HepG2 (cell line): ENCODE results near the gene ITIH2. TPM values are rescaled to one million over a fixed set of nuclear protein-coding genes. Genes with fewer than 3 reads are reported as not detected.
A peak's percentile ranks its signal among the peaks of the same experiment; 100 is the strongest.

Experiments
- ARNT ChIP-seq: fragments of 450-650 bp; IDR thresholded peaks from 2 replicates; pipeline ENCODE4 v1.6.1; 2017
- BATF2 ChIP-seq: sonication (generic); formaldehyde crosslinking; IDR thresholded peaks from 2 replicates; pipeline ENCODE4 v1.8.0; 2022; ENCODE audit warnings: mild to moderate bottlenecking, missing genetic modification reagents, moderate library complexity
- CEBPG ChIP-seq: IDR thresholded peaks from 2 replicates; pipeline ENCODE4 v1.6.1; 2016
- MXI1 ChIP-seq: IDR thresholded peaks from 3 replicates; pipeline ENCODE4 v1.6.1; 2012; ENCODE audit warnings: low read depth, low read length, inconsistent platforms, borderline replicate concordance
- MYNN ChIP-seq: sonication (generic); formaldehyde crosslinking; IDR thresholded peaks from 2 replicates; pipeline ENCODE4 v1.4.0; 2020; ENCODE audit warnings: mild to moderate bottlenecking, low read depth, missing genetic modification reagents
- NR2F1 ChIP-seq, 2 experiments: fragments of 450-650 bp in 1 of 2; formaldehyde crosslinking in 1 of 2; IDR thresholded peaks; 2 replicates each; pipeline versions ENCODE4 v1.5.0 to v1.6.1; 2016 to 2020; ENCODE audit warnings: mild to moderate bottlenecking in 1 of 2, missing compliant biosample characterization in 1 of 2, missing genetic modification reagents in 1 of 2, moderate library complexity in 1 of 2
- NR2F6 ChIP-seq, 2 experiments: IDR thresholded peaks; 2 replicates each; pipeline ENCODE4 v1.6.1; 2016; ENCODE audit warnings: antibody characterized with exemption in 1 of 2, mild to moderate bottlenecking in 1 of 2
- PHF8 ChIP-seq: sonication (generic); formaldehyde crosslinking; IDR thresholded peaks from 2 replicates; pipeline ENCODE4 v1.5.0; 2020; ENCODE audit warnings: missing genetic modification reagents
- PLRG1 ChIP-seq: fragments of 450-650 bp; conservative IDR thresholded peaks from 2 replicates; pipeline ENCODE4 v1.6.1; 2016
- PRPF4 ChIP-seq: fragments of 200-400 bp; formaldehyde crosslinking; IDR thresholded peaks from 2 replicates; pipeline ENCODE4 v1.6.1; 2016; ENCODE audit warnings: low read length, low read depth; ENCODE audit not compliant: poor library complexity, severe bottlenecking
- RELA ChIP-seq: sonication (generic); formaldehyde crosslinking; IDR thresholded peaks from 2 replicates; pipeline ENCODE4 v1.4.0; 2020; ENCODE audit warnings: missing genetic modification reagents
- SMAD3 ChIP-seq: sonication (generic); formaldehyde crosslinking; IDR thresholded peaks from 2 replicates; pipeline ENCODE4 v1.4.0; 2020; ENCODE audit warnings: missing genetic modification reagents
- SP4 ChIP-seq: sonication (generic); formaldehyde crosslinking; IDR thresholded peaks from 2 replicates; pipeline ENCODE4 v1.8.1; 2023; ENCODE audit warnings: mild to moderate bottlenecking, missing genetic modification reagents
- SP5 ChIP-seq: IDR thresholded peaks from 2 replicates; pipeline ENCODE4 v1.6.1; 2016; ENCODE audit warnings: low read depth, borderline replicate concordance
- YEATS4 ChIP-seq: sonication (generic); formaldehyde crosslinking; IDR thresholded peaks from 2 replicates; pipeline ENCODE4 v1.4.0; 2020; ENCODE audit warnings: missing genetic modification reagents, borderline replicate concordance
- ZNF740 ChIP-seq: sonication (generic); formaldehyde crosslinking; IDR thresholded peaks from 2 replicates; pipeline ENCODE4 v1.4.0; 2020; ENCODE audit warnings: missing genetic modification reagents
- ZNF891 ChIP-seq: sonication (generic); formaldehyde crosslinking; IDR thresholded peaks from 2 replicates; pipeline ENCODE4 v1.5.0; 2020; ENCODE audit warnings: mild to moderate bottlenecking, missing genetic modification reagents
- ZSCAN12 ChIP-seq: sonication (generic); formaldehyde crosslinking; IDR thresholded peaks from 2 replicates; pipeline ENCODE4 v1.9.0; 2021; ENCODE audit warnings: mild to moderate bottlenecking, missing genetic modification reagents
- polyA plus RNA-seq, 8 experiments: library from polyadenylated mRNA; depleted of rRNA in 3 of 8; stranded (reverse) in 7 of 8; unstranded in 1 of 8; fragments of >200 nt; fragmentation: Illumina TruSeq in 4 of 8; extraction: Trizol in 4 of 8; gene quantifications; 2 replicates each; pipeline versions ENCODE4 v1.2.1 to v1.2.3, GENCODE V29; 2011 to 2016; ENCODE audit warnings: low read depth in 4 of 8, missing spikeins in 1 of 8, mixed read lengths in 1 of 8; ENCODE audit not compliant: insufficient read depth in 1 of 8
- total RNA-seq, 5 experiments: library from RNA; depleted of rRNA; stranded (reverse); fragments of >200 nt; fragmentation: Illumina TruSeq; extraction: Trizol; gene quantifications; 2 replicates each; pipeline ENCODE4 v1.2.3, GENCODE V29; 2016; ENCODE audit warnings: low read depth in 1 of 5
- TF ChIP-seq, protein P1 (sequence below): fragments of 450-650 bp; IDR thresholded peaks from 2 replicates; pipeline ENCODE4 v1.6.1; 2017; ENCODE audit warnings: mild to moderate bottlenecking
- TF ChIP-seq, protein P2 (sequence below): sonication (generic); formaldehyde crosslinking; IDR thresholded peaks from 2 replicates; pipeline ENCODE4 v1.8.1; 2023; ENCODE audit warnings: mild to moderate bottlenecking, inconsistent platforms, moderate library complexity, missing genetic modification reagents, borderline replicate concordance
- TF ChIP-seq, protein P3 (sequence below): sonication (generic); formaldehyde crosslinking; IDR thresholded peaks from 2 replicates; pipeline ENCODE4 v1.5.0; 2020; ENCODE audit warnings: missing genetic modification reagents, mild to moderate bottlenecking, borderline replicate concordance
- TF ChIP-seq, protein P4 (sequence below): sonication (generic); formaldehyde crosslinking; IDR thresholded peaks from 2 replicates; pipeline ENCODE4 v1.5.1; 2020; ENCODE audit warnings: missing genetic modification reagents, mild to moderate bottlenecking, borderline replicate concordance
- TF ChIP-seq, protein P5 (sequence below): sonication (generic); formaldehyde crosslinking; IDR thresholded peaks from 2 replicates; pipeline ENCODE4 v1.9.0; 2021; ENCODE audit warnings: missing genetic modification reagents, borderline replicate concordance

The ITIH2 gene
- total and polyA plus RNA-seq, 2 of the 13 experiments (the other 11 are each of a cell fraction or from before 2014, with no cell fraction given): 1,197 to 1,427 TPM

GRCh38 chr10:7703140-7703539, at the start of gene ITIH2 (continued):
- TF ChIP-seq, protein P1, sequence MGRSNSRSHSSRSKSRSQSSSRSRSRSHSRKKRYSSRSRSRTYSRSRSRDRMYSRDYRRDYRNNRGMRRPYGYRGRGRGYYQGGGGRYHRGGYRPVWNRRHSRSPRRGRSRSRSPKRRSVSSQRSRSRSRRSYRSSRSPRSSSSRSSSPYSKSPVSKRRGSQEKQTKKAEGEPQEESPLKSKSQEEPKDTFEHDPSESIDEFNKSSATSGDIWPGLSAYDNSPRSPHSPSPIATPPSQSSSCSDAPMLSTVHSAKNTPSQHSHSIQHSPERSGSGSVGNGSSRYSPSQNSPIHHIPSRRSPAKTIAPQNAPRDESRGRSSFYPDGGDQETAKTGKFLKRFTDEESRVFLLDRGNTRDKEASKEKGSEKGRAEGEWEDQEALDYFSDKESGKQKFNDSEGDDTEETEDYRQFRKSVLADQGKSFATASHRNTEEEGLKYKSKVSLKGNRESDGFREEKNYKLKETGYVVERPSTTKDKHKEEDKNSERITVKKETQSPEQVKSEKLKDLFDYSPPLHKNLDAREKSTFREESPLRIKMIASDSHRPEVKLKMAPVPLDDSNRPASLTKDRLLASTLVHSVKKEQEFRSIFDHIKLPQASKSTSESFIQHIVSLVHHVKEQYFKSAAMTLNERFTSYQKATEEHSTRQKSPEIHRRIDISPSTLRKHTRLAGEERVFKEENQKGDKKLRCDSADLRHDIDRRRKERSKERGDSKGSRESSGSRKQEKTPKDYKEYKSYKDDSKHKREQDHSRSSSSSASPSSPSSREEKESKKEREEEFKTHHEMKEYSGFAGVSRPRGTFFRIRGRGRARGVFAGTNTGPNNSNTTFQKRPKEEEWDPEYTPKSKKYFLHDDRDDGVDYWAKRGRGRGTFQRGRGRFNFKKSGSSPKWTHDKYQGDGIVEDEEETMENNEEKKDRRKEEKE: no peak
- TF ChIP-seq PHF8 (CRISPR knock-in tag) (no peak), ARNT (no peak), MXI1 (no peak), NR2F6 (IDR thresholded peaks at IDR 0.05) (peak; percentile 91), NR2F6 (CRISPR knock-in tag; IDR thresholded peaks at IDR 0.05) (peak; percentile 69), NR2F1 (CRISPR knock-in tag; IDR thresholded peaks at IDR 0.05) (peak; percentile 40 to 76; a peak in 2 of 4 replicates), SP4 (CRISPR knock-in tag) (no peak), YEATS4 (CRISPR knock-in tag) (peak; percentile 28; the same call in 1 of the 2 replicates), PLRG1 (no peak), ZNF891 (CRISPR knock-in tag) (no peak), PRPF4 (no peak), CEBPG (peak; percentile 60), SP5 (CRISPR knock-in tag) (peak; percentile 22; the same call in 1 of the 2 replicates), ZNF740 (CRISPR knock-in tag) (no peak), BATF2 (CRISPR knock-in tag) (no peak), RELA (CRISPR knock-in tag) (no peak), MYNN (CRISPR knock-in tag) (no peak), SMAD3 (no peak), ZSCAN12 (CRISPR knock-in tag) (no peak)
- TF ChIP-seq, protein P2, sequence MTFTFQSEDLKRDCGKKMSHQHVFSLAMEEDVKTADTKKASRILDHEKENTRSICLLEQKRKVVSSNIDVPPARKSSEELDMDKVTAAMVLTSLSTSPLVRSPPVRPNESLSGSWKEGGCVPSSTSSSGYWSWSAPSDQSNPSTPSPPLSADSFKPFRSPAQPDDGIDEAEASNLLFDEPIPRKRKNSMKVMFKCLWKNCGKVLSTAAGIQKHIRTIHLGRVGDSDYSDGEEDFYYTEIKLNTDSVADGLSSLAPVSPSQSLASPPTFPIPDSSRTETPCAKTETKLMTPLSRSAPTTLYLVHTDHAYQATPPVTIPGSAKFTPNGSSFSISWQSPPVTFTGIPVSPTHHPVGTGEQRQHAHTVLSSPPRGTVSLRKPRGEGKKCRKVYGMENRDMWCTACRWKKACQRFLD (CRISPR knock-in tag): no peak
- TF ChIP-seq, protein P3, sequence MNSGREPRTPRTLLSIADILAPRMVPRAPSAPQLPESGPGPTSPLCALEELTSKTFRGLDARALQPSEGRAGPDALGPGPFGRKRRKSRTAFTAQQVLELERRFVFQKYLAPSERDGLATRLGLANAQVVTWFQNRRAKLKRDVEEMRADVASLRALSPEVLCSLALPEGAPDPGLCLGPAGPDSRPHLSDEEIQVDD: no peak
- TF ChIP-seq, protein P4, sequence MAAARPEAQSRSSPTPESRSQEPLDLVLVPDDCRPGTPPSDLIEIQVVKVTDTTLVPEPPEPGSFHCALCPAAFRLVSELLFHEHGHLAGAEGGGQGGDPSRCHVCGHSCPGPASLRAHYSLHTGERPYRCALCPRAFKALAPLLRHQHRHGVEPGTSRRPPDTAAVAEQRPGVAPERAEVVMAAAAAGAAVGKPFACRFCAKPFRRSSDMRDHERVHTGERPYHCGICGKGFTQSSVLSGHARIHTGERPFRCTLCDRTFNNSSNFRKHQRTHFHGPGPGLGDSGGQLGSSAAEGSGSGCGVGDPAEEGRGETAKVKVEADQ: no peak
- TF ChIP-seq, protein P5, sequence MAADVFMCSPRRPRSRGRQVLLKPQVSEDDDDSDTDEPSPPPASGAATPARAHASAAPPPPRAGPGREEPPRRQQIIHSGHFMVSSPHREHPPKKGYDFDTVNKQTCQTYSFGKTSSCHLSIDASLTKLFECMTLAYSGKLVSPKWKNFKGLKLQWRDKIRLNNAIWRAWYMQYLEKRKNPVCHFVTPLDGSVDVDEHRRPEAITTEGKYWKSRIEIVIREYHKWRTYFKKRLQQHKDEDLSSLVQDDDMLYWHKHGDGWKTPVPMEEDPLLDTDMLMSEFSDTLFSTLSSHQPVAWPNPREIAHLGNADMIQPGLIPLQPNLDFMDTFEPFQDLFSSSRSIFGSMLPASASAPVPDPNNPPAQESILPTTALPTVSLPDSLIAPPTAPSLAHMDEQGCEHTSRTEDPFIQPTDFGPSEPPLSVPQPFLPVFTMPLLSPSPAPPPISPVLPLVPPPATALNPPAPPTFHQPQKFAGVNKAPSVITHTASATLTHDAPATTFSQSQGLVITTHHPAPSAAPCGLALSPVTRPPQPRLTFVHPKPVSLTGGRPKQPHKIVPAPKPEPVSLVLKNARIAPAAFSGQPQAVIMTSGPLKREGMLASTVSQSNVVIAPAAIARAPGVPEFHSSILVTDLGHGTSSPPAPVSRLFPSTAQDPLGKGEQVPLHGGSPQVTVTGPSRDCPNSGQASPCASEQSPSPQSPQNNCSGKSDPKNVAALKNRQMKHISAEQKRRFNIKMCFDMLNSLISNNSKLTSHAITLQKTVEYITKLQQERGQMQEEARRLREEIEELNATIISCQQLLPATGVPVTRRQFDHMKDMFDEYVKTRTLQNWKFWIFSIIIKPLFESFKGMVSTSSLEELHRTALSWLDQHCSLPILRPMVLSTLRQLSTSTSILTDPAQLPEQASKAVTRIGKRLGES (CRISPR knock-in tag): no peak
